Stimulated activated CD8-positive, alpha-beta memory T cell treated with anti-CD3 and anti-CD28 coated beads, Interleukin-12 subunit alpha, Interleukin-12 subunit beta, amount 100 ng/mL, for 24 hours (primary cell): Measurements from ENCODE around the gene SLX4.

Source experiments
- DNase-seq: peaks from one replicate; pipeline ENCODE4 v3.0.0-alpha.2; 2020; ENCODE audit errors: extremely low read depth

Gene SLX4

DNA sequence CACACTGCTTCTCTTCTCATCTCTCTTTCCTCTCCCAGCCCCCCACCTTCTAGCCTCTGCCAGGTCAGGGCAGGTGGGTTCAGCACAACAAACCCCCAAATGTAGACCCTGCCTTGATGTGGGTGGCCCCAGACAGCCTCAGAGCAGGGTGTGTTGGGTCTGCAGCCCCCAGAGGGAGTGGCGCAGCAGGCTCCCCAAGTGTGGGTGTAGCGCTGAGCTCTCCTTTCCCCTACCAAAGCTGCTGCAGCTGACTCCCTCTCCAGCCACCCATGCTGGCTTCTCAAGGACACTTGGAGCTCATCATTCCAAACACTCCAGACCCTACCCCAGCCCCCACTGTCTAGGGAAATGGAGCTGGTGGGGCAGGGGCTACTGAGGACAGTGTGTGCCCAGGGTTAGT lies 61.5 kb downstream of the SLX4 start:
- DNase-seq, result no peak

DNA sequence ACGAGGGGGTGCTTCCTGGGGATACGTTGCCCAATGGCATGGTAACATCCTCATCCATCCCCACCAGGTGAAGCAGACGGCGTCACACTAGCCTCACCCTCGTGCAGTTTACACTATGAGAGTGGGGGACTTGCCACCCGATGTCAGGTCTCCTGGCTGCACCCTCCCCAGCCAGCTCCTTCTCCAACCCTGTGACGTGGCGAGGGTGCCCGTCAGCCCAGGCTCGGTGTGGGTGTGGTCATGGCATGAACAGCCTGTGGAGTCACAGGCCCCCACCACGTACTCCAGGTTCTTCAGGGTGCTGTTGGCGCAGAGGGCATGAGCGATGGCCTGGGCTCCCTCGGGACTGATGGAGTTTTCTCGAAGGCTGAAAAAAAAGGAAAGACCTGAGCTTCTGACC lies 62.5 kb downstream of the SLX4 start:
- DNase-seq, result no peak

DNA sequence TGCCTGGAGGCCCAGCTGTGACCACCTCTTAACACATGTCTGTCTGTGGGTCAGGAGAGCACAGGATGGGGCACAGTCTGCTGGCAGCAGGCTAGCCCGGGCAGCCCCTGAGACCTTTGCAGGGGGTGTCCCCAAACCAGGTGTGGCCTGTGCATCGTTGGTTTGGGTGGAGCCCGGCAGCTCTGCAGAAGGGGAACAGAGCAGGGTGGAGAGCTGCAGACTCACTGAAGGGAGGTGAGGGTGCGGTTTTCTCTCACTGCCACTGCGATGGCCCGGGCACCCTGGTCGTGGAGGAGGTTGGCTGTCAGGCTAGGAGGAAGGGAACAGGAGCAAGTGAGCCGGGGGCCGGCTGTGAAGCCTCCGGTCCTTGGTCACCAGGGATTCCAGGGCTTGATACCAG lies 63.0 kb downstream of the SLX4 start:
- DNase-seq, result no peak

DNA sequence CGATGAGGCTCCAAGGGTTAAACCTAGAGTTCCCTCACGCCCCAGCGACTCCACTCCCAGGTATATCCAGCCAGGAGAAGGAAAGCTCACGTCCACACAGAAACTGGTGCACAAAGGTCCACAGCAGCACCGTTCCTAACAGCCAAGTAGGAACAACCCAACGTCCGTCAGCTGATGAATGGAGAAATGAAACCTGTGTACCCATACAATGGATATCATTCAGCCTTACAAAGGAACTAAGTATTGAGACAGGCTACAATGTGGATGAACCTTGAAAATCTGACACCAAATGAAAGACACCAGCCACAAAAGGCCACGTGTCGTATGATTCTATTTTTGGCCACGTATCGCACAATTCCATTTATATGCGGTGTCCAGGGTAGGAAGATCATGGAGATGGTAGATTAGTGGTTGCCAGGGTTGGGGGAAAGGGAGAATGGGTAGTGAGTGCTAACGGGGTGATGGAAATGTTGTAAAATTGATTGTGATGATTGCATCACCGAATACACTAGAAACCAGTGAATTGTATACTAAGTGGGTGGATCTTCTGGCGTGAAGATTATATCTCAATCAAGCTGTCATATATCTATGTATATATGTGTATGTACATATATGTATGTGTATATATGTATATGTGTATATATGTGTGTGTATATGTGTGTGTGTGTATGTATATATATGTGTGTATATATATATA lies 64.3 kb downstream of the SLX4 start:
- DNase-seq, result no peak

DNA sequence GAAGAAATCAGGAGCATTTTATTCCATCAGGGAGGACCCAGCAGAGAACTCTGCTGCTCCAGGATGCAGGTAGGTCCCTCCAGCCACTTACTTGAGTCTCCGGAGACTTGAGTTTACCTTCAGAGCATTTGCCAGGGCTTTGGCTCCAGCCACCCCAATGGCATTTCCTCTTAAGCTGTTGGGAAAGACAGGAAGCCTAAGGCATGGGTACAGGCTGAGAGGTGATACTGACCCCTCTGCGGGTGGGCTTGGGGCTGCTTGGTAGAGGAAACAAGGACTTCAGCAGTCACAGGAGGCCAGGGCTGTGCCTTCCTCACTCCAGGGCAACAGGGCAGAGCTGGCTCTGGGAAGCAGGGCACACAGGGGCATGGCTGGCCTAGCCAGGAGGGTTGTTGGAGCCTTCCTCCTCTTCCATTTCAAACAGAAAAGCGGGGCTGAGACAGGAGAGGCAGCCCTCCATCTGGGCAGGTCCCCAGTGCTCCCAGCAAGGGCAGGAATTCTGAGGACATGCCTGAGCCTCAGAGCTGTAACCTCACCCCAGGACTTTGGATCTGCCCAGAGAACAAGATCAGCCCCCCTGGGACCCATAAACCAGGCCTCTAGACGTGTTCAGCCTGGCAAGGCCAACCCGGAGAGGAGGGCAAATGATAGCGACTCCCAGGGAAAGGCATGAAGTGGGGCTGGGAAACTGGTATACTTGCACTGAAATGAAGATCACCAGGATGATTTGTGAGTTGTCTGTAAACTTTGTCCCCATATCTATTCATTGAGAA lies 68.6 kb downstream of the SLX4 start:
- DNase-seq, result no peak

DNA sequence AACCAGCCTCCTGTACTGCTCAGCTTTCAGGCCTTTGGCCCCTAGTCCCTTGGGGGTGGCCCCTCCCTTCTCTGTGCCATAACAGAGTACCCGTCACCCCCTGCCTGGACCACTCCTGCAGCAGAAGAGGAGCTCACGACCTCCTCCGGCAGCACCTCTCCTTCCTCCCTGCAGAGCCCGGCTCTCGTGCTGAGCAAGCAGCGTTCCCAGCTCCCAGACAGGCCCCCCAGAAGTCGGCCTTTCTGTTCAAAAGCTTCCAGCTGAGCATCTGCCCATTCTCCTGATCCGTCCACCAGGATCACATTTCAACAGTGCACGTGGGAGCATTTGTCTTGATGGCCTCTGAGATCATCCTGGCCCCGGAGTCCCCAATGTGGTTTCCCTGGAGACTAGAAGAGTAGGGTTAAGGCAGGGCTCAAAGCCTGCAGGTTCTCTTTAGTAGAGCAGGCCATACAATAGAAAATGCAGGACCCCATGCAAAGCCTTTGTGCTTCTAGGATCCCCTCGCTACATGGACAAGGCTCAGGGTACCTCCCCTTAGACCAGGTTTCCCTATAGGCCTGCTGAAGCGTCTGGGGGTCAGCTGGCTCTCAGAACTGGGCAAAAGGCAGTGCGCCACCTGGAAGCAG lies 69.8 kb downstream of the SLX4 start:
- DNase-seq, result no peak

DNA sequence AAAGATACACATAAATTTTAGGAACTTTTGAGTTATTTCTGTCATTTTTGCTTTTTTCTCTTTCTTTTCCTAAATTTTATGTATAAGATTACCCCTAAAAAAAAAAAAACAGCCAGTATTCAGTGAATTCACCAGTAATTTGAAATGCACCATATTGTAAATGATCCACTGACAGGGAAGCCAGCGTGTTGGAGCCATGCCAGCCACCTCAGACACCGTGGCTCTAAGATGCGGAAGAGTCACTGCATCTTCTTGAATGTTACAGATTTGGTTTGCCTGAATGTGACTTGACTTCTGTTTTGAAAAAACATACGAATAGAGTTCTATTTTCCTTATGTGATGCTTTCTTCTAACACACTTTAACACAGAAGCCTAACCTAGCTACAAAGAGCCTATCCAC lies 73.2 kb downstream of the SLX4 start:
- no peak for DNase-seq

DNA sequence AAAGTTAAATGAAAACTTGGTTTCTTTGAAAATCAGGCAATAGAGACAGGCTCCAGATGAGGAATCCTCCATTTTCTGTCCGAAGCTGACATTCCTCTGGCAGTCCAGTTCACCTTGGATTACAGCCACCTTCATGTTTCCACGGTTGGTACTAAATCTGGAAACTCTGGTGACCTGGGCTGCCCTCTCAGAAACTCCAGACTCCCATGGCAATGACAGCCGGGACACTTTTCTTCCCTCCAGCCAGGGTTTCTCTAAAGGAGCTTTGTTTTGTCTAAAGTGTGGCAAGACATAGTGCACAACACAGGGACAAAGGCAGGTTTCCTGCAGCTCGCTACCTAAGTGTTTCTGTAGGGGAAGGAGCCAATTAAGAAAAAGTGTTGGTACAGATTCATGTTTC lies 74.6 kb downstream of the SLX4 start:
- no peak for DNase-seq

DNA sequence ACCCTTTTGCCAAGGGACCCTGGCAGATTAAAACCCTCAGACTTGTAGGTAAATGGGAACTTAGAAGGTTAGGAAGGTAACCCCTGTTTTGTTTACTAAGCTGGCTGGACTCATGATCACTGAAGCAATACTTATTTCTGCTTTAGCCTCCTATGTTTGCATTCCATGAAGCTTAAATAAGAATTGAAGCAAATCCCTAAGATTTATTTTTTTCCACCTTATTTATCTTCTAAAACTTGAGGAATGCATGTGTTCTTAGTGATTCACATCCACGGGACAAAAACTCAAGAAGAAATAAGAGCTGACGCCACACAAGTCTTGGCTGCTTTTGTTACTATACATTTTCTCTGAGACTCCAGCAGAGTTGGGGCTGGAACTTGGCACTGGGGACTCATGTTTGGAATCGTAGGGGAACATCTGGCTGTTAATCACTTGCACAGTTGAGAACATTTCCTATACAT lies 75.1 kb downstream of the SLX4 start:
- DNase-seq, result no peak

DNA sequence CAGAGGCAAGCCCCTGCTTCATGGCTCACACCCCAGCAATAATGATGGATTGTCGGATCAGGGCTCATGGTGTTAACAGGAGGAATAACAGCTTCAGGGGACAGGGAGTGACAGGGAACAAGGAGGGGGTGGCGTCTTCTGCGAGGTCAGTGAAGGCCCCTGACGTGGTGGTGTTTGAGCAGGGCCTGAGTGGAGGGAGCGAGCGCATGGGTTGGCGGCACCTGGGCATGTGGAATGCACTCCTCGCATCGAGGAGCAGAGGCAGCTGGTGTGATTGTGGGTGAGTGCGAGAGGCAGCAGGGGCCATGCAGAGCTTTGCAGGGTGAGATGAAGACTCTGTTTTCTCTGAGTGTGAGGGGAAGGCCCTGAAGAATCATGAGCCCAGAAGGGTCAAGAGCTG lies 77.3 kb downstream of the SLX4 start:
- DNase-seq, result no peak

DNA sequence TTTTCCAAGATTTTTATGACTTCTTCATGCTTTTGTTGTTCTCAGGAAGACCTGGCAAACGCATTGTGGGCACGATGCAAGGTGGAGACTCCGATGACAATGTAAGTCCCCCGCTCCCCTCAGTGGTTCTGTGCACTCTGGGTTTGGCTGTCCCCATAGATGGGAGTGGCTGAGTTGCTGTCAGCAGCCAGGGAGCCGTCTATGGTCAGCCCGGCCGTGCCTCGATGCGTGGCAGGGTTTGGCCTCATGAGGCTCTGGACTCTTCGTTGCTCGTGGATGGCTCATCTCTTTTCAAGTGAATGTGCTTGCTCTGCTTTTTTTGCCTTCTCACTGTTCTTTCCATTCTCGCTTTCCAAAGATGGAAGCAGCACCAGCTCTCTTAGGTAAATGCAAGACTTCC lies 78.7 kb downstream of the SLX4 start:
- DNase-seq, result no peak
